ENCODE results near the gene RPIA.
A peak's percentile ranks its signal among the peaks of the same experiment; 100 is the strongest.
"Not testable (repeated sequence)": the region's sequence is repeated elsewhere in the genome, so short reads cannot be mapped to it uniquely, and the experiment has no call there.

Gene RPIA

DNA sequence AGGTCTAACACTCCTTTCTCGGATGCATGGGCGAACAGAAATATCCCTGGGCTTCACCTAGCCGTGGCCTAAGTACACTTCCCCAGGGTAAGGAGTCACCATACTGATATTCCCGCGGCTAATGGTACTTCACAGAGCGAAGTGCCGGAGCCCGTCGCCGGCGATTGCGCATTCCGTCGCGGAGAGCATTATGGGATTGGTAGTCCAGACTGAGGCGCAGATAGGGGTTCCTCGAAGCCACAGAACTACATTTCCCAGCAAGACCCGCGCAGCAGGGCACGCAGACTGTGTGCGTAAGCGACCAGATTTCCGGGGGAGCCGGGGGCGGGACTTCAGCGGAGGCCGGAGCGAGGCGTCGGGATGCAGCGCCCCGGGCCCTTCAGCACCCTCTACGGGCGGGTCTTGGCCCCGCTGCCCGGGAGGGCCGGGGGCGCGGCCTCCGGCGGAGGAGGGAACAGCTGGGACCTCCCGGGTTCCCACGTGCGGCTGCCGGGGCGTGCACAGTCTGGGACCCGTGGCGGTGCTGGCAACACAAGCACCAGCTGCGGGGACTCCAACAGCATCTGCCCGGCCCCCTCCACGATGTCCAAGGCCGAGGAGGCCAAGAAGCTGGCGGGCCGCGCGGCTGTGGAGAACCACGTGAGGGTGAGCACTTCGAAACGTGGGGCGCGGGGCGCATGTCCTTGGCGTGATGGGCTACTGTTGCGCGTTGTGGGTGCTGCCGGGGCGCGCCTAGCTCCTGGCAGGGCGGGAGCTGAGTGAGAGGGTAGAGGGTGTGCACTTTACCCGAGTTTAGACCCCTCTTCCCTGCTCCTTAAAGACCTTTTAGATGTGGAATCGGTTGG lies at the start of gene RPIA:
Gene RPIA (plus strand): TSS at position 335 of the 845 bp plus-strand sequence. CDS start 26 bp downstream, at position 361.
- peak; percentile 98 for DNase-seq

DNA sequence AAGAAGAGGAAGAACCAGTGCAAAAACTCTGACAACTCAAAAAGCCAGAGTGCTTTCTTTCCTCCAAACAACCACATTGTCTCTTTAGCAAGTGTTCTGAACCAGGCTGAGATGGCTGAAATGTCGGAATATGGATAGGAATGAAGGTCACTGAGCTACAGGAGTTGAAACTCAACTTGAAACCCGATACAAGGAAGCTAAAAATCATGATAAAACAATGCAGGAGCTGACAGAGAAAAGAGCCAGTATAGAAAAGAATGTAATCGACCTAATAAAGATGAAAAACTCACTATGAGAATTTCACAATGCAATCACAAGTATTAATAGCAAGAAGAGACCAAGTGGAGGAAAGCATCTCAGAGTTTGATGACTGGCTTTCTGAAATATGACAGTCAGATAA lies 49.2 kb upstream of the RPIA start:
- DNase-seq: no peak

DNA sequence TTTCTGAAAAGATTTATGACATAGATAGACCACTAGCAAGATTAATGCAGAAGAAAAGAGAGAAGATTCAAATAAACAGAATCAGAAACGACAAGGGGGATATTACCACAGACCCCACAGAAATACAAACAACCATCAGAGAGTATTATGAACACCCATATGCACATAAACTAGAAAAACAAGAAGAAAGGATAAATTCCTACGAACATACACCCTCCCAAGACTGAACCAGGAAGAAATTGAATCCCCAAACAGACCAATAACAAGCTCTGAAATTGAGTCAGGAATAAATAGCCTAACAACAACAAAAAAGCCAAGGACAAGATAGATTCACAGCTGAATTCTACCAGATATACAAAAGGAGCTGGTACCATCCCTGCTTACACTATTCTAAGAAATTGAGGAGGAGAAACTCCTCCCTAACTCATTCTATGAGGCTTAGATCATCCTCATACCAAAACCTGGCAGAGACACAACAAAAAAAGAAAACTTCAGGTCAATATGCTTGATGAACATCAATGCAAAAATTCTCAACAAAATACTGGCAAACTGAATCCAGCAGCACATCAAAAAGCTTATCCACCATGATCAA lies 46.1 kb upstream of the RPIA start:
- not testable (repeated sequence) for DNase-seq

DNA sequence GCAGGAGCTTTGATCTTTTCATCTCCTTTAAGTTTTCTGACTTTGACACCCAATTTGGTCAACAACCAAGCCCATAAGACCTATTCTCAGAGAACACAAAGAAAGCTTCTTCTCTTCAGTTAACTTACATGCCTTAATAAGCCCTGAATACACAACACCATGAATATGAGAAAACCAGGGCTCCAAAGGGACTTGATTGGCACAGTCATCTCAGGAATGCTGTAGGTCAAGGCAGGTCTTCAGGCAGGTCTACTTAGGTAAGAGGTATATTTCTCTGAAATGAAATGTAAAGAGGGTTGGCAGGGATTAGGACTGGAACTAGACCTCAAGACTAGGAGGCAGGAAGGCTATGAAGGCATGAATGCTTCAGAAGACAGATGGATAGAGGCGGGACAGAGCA lies 39.8 kb upstream of the RPIA start:
- no peak for DNase-seq

DNA sequence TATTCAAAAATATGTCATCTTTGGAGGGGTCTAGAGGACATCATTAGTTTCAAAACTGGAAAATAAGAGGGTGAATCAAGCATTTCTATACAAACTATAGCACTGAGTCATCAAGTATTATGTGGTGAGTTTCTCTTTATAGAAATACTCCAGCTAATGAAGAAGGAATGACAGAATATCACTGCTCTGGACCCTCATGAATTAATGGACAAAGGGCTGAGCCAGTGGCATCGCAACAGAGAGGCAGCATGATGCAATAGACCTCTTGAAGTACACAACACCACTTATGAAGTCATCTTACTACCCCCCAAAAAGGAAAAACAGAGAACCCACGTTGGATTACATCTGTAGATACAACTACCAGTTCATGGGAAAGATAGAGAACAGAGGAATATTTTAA lies 36.8 kb upstream of the RPIA start:
- DNase-seq: no peak

DNA sequence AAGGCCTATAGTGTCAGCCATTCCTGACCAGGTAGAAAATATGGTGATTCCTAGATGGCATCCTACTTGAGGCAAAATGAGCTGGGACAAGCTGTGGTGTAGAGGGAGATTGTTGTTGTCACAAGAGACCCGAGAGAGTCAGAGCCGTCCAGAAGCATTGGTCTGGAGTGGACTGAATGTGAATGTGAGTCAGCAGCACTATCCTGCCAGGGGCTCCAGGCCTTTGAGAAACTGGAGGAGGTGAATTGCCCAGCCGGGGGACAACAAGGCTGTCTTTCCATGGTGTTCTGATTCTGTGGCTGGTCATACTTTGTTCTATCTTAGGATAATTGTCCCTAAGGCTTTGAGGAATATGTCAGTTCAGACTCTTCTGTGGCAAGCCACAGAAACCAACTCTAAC lies 34.8 kb upstream of the RPIA start:
- DNase-seq: no peak

DNA sequence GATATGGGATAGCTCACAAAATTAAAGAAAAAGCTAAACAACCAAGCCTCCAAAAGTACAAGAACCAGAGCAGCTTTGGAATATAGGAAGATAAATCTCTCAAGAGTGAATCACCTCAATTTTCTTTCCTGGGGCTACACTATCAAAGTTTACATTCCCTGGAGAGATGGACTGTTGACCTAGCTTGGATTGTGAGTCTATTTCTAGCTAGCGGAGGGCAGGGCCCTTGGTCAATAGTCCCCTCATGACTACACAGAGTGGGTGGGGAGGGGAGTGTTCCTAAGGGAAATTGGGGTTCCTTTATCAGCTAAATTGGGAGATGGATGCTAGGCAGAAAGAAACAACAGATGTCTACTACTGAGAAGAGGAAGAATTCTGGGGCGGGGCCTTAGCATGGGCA lies 34.3 kb upstream of the RPIA start:
- DNase-seq: no peak

DNA sequence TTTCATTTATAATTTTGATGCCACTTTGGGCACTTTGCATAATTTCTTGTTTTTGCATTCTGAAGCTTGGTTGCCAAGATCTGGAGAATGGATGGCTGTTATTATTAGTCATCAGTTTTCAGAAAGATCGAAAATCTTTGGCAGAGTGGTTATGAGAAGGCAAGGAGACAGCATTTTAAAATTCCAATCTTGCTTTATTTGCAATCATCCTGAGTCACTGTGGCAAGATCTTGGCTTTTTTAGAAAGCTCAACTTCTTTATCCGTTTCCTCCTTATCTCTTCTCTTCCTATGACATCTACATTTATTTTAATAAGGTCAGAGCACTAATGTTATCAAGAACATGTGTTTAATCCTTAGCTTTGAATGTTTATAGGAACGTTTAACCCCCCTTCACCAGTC lies 33.1 kb upstream of the RPIA start:
- DNase-seq: no peak

DNA sequence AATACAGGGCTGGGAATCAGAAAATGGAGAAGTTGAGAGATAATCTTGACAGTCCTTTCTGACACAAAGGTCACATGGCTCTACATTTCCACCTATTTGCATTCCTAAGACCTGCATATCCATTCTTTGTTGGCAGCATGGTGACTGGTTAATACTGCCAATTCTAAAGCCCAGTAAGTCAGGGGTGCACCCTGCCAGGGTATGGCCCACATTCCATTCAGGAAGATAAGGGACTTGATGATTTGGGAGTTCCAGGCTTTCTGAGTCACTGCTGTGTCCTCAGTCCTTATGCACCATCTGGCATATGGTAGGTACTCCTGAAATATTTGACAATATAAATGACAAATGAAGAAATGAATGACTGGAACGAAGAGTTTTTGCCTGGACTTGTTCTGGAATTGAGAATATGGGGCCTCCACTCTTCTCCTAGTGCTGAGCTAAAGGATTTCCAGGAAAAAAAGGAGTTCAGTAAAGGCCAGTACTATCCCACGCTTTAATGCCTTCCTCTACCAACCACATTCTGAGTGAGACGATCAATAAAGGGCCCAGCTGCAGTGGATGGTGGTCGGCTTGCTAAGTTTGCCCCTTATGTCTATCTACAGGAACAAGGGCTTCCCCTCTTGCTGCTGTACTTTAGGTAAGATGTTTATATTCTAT lies 32.5 kb upstream of the RPIA start:
- DNase-seq: no peak

DNA sequence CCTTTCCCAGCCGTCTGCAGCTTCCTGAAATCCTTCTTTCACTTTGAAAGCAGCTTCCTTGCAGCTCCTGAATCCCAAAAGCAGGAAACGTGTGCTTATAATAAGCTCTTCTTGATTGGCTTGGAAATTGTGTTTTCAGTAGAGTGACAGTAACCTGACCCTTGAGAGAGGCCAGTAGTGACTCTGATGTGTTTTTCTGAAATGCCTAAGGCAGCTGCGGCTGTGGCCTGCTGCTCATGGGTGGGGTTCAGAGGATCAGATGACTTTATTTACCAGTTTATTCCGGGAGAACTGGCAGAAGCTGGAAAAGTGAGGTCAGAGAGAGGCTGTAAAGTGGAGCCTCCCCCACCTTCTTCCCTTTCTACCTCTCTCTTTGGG lies 31.9 kb upstream of the RPIA start:
- no peak for DNase-seq

DNA sequence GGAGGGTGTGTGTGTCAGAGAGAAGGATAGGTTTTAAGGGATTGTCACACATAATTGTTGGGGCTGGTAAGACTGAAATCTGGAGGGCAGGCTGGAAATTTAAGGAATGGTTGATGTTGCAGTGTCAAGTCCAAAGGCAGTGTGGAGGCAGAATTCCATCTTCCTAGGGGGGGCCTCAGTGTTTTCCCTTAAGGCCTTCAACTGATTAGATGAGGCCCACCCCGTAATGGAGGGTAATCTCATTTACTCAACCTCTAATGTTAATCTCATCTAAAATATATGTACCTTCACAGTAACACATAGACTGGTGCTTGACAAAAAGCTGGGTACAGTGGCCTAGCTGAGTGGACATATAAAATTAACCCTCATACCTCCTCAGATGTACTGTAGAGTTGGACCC lies 30.9 kb upstream of the RPIA start:
- no peak for DNase-seq

DNA sequence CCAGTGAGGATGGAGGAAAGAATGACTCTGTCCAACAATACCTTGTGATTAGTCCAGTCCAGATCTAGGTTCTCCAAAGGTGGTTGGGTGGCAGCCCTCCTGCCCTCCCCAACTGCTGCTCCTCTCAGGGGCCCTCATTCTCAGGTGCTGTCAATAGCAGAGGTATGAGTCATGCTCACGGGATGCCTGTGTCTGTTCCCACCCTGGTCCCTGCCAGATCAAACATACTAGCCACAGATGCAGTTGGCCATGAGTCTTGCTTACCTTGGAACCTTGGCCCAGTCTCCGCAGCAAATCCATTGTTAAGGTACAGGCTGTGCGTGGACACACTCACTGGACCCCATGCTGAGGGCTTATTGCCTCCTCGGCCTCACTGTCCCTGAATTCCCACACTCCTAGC lies 24.9 kb upstream of the RPIA start:
- DNase-seq: no peak

DNA sequence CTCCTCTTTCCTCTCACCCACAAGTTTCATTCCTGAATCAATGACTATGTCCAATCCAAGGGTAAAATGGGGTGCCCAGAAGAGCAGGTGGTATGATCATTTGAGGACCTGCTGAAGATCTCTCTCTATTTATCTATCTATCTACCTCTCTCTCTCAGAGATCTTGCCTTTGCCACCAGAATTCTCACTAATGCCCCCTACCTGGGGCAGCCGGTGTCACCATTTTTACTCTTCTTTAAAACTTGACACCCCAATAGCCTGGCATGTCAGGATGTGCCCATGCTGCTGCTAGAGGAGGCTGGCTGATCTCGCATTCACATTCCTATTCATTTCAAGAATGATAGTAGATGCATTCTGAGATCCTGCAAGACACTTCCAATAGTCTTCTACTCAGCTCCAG lies 24.3 kb upstream of the RPIA start:
- DNase-seq: no peak

DNA sequence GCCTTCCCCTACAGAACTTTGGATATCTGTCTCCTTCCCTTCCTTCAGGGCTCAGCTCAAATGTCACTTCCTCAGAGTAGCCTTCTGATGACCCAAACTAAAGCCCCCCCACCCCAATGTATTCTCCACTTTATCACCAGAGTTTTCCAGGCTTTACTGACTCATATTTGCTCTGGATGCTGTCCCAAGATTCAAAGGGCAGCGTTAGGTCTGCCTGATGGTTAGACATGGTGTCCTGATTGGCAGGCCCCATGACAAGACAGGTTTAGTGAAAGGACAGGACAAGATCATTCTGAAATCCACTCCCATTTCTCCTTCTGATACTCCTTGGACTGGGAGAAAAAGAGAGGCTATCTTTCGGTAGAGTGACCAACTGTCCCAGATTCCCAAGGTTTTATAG lies 22.6 kb upstream of the RPIA start:
- DNase-seq: no peak

DNA sequence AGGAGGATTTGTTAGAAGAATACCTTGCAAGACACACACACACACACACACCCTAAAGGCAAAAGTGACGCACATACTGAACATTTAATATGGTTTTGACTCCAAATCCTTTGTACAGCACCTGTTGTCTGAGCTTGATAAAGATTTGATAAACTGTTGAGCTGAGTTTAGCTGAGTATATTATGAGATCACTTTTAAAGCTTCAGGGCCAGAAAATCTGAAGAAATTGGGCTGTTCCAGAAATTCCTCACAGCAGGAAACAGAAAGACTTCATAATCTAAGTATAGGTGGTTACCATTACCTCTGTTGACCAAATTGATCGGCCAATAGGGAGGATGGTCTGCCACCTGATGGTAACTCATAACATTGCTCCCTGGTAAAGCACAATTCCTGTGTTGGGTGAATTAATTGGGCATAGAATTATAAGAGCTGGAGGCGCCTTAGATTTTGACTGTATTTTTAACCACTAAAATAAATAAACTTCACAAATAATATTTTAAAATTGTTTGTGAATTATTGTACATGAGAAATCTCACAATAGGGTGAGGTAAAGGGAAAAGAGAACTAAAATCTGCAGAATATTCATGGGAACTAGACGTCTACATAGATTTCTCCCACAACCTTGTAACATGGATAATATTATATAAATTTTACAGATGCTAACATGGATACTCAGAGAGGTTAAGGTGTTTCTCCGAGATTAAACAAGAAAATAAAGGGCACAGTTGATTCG lies 21.8 kb upstream of the RPIA start:
- DNase-seq: peak; percentile 13

DNA sequence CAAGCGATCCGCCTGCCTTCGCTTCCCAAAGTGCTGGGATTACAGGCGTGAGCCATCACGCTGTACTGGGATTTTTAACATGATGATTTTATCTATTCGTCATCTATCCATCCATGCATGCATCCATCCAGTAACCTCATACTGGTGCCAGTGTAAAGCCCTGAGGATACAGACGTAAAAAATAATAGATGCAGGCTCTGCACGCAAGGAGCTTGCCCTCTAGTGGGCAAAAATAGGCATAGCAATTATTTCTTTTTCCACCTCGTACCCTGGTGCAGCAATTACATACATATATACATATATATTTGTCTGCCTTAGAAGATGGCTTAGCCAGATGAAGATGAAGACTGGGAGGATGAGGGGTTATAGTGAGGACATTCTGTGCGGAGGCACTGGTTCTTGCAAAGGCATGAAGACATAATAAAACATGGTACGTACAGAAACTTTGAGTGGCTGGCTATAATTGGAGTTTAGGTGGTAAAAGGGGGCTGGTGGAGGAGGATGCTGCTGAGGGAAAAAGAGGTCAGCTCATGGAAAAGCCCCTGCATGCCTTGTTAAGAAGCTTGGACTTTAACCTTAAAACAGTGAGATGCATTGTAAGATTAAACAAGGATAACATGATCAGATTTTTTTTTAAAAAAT lies 19.6 kb upstream of the RPIA start:
- peak; percentile 59 for DNase-seq

DNA sequence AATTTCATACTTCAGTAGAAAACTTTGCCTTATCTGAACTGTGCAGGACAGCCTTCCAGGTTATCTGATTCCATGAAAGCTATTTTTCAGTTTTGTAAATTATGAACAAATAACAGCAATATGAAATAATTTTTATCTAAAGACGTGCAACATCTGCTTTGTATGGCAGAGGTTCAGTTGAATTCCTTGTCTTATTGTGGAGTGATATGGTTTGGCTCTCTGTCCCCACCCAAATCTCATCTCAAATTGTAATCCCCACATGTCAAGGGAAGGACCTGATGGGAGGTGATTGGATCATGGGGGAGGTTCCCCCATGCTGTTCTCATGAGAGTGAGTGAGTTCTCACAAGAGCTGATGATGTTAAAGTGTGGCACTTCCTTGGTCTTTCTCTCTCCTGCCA lies 18.1 kb upstream of the RPIA start:
- no peak for DNase-seq

DNA sequence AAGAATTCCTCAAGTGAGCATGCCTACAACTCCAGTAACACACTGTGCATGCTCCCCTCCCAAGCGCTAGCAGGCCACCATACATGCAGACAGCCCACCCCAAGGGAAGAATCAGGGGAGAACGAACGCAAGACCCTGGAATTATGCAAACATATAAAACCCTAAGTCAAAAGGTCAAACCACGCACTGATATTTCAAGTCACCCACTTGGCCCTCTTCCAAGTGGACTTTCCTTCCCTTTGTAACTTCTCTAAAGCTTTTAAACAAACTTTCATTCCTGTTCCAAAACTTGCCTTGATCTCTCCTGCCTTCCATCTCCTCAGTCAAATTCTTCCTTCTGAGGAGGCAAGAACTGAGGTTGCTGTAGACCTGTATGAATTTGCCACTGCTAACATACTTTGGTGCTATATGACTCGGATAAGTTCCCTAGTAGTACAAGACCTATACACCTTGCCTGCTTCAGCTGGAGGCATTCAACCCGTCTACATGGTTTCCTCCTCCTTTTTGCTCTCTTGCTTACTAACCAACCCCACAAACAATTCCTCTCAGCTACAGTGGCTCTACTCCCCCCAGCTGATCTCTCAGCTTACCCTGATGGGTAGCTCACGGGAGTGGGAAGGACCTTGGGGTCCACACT lies 11.1 kb upstream of the RPIA start:
- no peak for DNase-seq

DNA sequence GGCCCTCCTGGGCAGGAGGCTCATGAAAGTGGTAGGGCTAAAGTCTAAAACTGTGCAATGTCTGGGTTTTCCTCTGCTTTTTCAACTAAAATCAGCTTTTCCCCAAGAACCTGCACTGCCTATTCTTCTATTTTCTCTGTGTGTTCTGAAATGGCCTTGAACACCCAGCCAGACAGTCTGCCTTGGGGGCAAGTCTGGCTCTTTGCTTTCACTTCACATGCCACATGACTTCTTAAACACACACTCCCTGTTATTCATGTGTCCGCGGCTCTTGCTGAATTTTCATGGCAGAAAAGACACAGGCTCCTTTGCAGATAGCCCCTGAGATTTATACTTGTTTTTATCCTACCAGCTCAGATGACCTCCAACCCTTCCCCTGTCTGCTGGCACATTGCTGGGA lies 10.6 kb upstream of the RPIA start:
- no peak for DNase-seq

DNA sequence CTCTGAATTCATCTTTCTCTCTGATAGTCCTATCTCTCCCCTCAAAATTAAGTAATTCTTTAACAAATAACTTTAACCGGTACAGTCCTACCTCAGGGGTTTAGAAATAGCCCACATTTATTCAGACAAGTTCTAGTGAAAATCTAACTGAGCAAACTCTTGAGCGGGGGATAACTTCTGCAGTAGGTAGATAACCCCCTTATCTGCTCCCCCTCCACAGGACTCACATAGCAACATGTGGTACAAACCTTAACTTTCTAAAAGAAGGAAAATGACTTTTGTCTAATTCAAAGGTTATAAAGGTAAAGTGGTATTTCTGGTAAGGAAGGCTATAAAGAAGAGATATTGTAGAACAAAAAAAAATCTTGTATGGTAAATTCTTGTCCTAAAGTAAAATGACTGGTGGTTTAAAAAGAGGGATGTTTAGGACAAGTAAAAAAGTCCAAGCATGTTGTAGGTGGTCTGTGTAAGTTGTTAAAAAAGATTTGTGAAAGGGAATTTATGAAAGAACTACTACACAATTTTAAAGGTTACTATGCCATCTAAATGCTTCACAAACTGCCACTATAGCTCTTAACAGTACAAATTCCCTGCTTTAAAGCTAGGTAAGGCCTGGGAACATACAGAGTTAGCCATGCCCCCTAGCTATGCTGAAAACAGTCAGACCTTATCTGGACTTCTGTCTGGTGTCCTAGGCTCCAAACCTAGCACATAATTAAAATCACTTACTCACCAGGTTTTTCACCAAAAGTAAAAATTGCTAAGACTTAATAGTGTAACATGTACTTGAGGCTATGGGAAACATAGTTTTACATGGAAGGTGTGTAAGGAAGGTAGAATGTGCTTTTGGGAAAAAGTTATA lies 8.1 kb upstream of the RPIA start:
- no peak for DNase-seq

DNA sequence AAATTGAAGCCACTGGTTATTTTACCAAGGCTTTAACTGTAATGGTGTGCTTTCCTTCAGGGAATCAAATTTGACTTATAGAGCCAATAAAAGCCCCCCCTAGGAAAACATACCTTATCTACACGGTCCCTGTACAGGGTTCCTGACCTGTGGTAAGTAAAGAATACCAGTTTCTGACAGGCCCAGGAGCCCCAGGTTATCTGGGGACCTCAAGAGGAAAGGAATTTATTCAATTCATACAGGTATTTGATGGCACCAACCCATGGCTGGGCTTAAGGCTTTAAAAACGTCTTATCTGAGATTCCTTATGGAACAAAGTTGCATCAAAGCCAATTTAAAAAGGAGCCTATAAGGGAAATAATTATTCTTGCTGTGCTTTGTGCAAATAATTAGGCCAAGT lies 7.0 kb upstream of the RPIA start:
- DNase-seq: no peak

DNA sequence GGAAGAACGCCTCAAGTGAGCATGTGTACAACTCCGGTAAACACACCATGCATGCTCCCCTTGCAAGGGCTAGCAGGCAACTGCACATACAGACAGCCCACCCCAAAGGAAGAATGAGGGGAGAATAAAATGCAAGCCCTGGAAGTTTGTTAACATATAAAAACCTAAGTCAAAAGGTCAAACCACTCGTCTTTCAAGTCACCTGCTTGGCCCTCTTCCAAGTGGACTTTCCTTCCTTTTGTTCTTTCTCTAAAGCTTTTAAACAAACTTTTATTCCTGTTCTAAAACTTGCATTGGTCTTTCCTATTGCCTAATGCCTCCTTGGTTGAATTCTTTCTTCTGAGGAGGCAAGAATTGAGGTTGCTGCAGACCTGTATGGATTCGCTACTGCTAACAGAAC lies 5.2 kb upstream of the RPIA start:
- no peak for DNase-seq

All from NCI-H1694 treated with DMSO at 0.1 percent for 48 hours (cell line).